Stimulated activated CD8-positive, alpha-beta memory T cell treated with anti-CD3 and anti-CD28 coated beads, Interleukin-12 subunit alpha, Interleukin-12 subunit beta, amount 100 ng/mL, for 4 hours (primary cell): ENCODE measurements around the gene USH1C.

Experiments used
- DNase-seq: peaks from one replicate; pipeline ENCODE4 v3.0.0-alpha.2; 2020; ENCODE audit warnings: low read depth

Gene USH1C

DNA sequence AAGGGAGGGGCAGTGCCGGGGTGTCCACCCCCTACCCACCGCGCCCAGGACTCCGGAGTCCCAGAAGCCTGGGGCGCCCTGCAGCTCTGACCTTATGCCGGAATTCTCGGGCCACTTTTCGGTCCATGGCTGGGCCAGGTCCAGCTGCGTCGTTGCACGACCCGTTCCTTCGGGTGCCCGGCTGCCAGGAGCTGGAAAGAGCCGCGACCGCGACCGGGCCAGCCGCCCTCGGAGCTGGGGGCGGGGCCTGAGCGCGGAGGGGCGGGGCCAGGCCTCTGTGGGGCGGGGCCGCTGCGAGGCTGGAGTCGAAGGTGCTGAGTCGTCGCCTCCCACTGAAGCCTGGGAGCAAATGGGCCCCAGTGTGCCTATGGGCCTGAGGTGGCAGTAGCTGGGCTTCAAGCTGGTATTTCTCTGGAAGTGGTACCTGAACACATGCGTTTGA is at the start of gene USH1C:
Gene USH1C, minus strand, starts transcription at position 236 of the 442 bp plus-strand sequence. Its CDS starts 109 bp downstream, at position 127.
- no peak for DNase-seq

DNA sequence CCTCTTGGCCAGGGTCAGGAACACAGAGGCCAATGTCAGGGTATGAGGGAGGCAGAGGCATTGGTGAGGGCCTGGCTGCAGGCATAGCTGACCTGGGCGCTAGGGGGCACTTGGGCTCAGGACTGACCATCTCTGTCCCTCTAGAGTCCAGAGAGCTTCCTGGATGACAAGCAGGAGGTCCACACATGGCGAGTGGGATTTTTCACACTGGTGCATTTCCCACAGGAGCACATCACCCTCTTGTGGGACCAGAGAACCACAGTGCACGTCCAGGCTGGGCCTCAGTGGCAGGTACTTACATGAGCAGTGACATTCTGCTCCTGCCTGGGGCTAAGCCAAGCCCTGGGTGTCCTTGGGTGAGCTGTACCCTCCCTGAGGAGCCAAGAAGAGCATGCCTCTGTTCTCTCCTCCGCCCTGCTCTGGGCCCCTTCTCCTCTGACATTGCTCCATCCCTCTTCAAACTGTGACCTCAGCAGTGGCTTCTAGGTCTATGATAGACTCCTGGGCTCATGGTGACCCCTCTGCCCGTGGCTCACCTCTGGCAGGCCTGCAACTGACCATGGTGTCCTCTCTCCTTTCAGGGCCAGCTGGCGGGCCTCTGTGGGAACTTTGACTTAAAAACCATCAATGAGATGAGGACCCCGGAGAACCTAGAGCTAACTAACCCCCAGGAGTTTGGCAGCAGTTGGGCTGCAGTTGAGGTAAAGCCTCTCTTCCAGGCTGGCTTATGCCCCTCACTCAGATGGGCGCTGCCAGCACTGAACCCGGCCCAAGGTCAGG is 49.4 kb upstream of the USH1C start:
- no peak for DNase-seq

DNA sequence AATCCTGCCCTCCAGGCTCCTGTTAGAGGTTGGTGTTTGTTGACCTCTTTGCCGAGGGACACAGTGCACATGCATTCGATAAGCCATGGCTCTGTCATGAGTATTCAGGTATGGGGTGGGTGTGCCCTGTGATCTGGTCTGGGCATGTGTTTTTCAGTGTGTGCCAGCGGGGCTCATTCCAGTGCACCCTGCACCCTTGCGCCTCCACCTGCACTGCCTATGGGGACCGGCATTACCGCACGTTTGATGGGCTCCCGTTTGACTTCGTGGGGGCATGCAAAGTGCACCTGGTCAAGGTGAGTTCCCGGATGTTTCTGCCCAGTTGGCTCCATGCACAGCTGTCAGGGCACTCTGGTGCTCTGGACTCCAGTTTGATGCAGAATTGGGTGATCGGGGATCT is 47.1 kb upstream of the USH1C start:
- DNase-seq, result no peak

DNA sequence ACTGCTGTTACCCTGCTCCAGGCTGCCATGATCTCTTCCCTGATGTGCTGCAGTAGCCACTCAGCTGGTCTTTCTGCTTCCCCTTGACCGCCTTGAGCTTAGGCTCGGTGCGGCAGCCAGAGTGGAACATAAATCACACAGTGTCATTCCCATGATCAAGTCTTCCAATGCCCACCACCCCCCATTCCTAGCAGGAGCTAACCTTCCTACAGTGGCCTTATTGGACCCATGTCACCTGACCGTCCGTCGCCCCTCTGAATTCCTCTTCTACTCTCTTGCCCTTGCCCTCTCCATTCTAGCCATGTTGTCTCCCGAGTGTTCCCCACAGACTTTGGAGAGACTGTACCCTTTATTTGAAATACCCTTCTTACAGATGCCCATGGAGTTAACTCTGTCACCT is 46.2 kb upstream of the USH1C start:
- DNase-seq, result no peak

GRCh38 chr11:17588721-17589120 is 44.5 kb upstream of the USH1C start:
- DNase-seq, result no peak

GRCh38 chr11:17588166-17588565 is 44.0 kb upstream of the USH1C start:
- no peak for DNase-seq

DNA sequence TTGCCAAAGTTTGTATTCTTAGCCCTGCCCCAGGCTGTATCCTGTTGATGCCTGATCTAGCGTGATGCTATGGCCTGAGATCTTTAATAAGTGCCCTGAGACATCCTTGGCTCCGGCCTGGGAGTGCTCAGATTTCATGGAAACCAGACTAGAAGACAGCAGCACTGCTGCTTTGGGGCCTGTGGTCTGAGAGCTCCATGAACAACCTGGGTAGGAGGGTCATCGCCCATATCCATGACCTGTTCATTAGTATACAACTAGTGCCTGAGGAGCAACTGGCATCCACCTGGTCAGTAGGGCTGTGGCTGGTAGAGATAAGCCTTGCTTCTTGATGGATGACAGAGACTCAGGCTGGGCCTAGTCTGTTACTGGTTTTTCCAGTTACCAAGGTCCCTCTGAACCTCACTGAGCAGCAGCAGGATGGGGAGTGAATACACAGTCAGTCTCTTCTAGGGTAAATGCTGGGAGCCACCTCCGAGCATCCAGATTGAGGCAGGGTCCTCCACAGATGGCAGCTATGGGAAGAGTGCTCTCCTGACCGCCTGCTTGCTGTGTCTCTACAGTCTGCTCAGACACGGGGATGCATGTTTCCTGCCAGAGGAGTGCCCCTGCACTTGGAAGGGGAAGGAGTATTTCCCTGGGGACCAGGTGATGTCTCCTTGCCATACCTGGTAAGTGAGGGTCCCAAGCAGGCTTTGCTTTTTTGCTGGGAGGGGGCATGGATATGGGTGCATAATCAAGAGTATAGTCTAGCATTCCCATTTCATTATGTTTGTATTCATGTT is 41.9 kb upstream of the USH1C start:
- no peak for DNase-seq

- DNase-seq, result no peak
These were observed 37.5 kb upstream of the USH1C start for GRCh38 chr11:17581732-17582053.

- no peak for DNase-seq
These were observed 37.0 kb upstream of the USH1C start for GRCh38 chr11:17581036-17581731.

- DNase-seq, result no peak
These were observed 36.1 kb upstream of the USH1C start for GRCh38 chr11:17580271-17580670.

- no peak for DNase-seq
These were observed 35.2 kb upstream of the USH1C start for GRCh38 chr11:17579451-17579850.

GRCh38 chr11:17578958-17579357 is 34.7 kb upstream of the USH1C start:
- DNase-seq, result no peak

DNA sequence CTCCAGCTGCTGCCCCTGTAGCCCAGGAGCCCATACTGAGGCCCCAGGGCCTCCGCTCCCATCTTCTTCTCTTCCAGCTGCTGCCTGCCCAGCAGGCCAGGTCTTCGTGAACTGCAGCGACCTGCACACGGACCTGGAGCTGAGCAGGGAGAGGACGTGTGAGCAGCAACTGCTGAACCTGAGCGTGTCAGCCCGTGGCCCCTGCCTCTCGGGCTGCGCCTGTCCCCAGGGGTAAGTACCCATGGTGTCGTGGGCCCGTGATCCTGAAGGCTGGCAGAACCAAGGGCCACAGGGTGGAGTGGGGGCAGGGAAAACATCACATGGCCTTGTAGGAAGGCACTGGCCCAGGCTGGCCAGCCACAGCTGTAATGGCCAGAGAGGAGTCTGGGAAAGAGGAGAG is 34.1 kb upstream of the USH1C start:
- no peak for DNase-seq

DNA sequence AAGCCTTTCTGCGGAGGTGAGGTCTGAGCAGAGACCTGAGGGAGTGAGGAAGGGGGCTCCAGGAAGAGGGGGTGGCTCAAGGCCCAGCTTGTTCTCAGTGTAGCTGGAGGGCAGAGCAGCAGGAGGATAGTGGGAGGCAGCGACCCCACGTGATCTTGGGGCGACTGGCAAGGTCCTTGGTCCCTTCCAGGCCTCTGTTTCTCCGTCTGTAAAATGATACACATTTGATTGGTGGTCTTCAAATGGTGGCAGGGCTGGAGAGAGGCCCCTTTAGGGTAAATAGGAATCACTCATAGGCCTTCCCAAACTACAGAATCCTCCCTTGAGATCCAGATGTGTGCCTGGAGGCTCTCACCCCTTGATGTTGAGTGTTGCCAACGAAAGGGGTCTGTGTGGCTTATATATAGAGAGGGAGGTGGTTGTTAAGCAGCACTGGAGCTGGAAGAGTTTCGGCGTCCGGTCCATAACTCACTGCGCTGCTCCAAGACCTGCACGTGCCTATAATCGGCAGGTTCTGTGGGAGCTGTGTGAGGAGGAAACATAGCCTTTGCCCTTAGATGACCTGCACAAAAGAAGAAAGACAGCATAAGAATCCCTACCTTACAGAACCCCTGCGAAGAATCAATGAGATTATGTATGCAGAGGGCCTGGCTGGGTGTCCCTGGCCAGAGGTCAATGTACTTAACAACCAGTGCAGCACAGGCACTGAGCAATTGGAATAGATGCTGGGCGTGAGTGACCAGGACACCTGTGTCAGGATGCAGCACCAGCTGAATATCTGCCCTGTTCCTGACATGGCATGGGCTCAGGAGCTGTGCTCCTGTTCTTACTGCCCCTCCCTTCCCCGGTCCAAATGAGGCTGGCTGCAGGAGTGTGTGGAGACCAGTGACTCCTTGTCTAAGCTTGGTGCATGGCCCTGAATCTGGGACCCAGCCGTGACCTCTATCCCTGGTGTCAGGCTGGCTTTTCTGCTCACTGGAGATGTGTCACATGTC is 31.5 kb upstream of the USH1C start:
- no peak for DNase-seq

- no peak for DNase-seq
These were observed 30.2 kb upstream of the USH1C start for GRCh38 chr11:17574141-17575091.

GRCh38 chr11:17573526-17573925 is 29.3 kb upstream of the USH1C start:
- no peak for DNase-seq

DNA sequence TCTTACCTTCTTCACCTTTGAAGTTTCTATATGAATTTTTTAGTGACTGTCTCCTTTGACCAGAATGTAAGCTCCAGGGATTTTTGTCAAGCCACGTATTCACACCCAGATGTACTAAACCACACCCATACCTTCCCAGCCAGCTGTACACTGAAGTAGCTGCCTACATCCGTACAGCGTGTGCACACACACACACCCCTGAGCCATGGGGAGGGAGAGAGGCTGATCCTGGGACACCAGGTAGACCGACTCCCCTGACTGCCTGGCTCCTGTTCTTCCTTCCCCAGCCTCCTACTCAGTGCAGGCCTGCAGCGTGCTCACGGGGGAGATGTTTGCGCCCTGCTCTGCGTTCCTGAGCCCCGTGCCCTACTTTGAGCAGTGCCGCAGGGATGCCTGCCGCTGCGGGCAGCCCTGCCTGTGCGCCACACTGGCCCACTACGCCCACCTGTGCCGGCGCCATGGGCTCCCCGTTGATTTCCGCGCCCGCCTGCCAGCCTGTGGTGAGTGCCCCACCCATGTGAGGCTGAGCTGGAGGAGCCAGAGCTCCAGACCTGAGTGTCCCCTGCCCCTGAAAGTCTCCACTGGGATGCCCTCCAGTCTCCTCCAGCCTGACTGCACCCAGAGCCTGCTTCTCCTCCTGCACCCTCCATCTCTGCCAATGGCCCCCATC is 28.7 kb upstream of the USH1C start:
- no peak for DNase-seq

- no peak for DNase-seq
These were observed 28.1 kb upstream of the USH1C start for GRCh38 chr11:17572359-17572690.

- no peak for DNase-seq
These were observed 27.5 kb upstream of the USH1C start for GRCh38 chr11:17571431-17572358.
